HG03064 (cell line): ENCODE results near the gene KLF4.
"Not testable (repeated sequence)": the region's sequence is repeated elsewhere in the genome, so short reads cannot be mapped to it uniquely, and the experiment has no call there.

Source experiments
- ATAC-seq: cut with Tn5 transposase; IDR thresholded peaks from one replicate; pipeline ENCODE4 v1.9.1; 2021; ENCODE audit warnings: low read depth; ENCODE audit not compliant: unreplicated experiment

KLF4 gene

GRCh38 chr9:107489687-107490605, at the start of gene KLF4:
TSS of gene KLF4 (minus strand) at chr9:107489769. CDS start at chr9:107489172, 597 bp downstream.
- no peak for ATAC-seq

- ATAC-seq = no peak
Observed at GRCh38 chr9:107536462-107536861, 46.9 kb upstream of the KLF4 start.

DNA sequence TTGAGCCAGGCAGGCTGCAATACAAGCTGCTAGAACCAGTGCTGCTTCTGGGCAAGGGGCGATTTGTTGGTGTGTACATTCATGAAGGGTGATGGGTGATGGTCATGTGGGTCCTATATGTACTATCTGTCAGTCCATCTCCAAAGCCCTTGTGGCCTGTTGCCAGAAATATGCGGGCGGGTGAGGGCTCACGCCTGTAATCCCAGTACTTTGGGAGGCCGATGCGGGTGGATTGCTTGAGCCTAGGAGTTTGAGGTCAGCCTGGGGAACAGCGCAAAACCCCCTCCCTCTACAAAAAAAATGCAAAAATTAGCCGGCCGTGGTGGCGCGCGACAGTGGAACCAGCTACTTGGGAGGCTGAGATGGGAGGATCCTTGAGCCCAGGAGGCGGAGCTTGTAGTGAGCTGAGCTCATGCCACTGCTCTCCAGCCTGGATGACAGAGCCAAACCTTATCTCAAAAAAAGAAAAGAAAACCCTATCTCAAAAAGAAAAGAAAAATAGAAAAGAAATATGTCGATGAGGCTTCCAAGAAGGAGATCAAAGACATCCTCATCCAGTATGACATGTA, 45.0 kb upstream of the KLF4 start:
- ATAC-seq = no peak

DNA sequence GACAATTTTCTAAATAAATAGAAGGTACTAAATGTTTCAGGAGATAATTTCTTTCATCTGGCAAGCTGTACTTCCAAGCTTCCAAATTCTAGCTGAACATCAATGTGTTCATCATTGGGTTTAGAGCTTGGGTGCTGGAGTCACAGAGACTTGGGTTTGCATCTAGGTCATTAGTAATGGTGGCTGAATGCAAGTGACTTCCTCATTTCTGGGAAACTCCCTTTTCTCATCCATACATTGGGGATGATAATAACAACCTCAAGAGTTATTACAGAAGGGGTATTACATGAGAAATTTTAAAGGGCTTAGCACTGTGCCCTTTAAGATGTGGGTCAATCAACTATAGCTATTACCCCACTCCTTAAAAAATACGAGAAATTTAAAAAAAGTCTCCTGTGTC, 41.1 kb upstream of the KLF4 start:
- no peak for ATAC-seq

DNA sequence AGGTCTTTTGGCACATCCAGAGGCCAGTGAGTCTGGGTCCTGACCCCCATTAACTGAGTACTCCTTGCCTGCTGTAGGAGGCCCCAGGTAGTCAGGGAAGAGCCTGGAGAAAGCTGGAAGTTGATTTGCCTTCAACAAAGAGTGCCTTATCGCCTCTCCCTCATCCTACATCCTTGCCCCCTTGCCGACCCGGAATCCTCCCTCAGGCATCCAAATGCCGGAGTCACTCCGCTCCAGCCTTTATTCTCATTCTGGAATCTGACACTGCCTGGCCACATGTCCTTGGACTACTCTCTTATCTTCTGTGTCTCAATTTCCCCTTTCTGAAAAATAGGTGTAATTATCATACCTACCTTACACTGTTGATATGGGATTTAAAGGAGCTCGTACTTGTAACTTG, 39.1 kb upstream of the KLF4 start:
- ATAC-seq = no peak

- no peak for ATAC-seq
Observed at GRCh38 chr9:107523539-107523938, 34.0 kb upstream of the KLF4 start.

GRCh38 chr9:107520186-107520585, 30.6 kb upstream of the KLF4 start:
- ATAC-seq = no peak

- ATAC-seq = no peak
Observed at GRCh38 chr9:107518037-107518807, 28.7 kb upstream of the KLF4 start.

GRCh38 chr9:107513464-107514100, 24.0 kb upstream of the KLF4 start:
- ATAC-seq = no peak

GRCh38 chr9:107504585-107505455, 15.3 kb upstream of the KLF4 start:
- ATAC-seq = no peak

GRCh38 chr9:107502464-107502863, 12.9 kb upstream of the KLF4 start:
- ATAC-seq = no peak

- ATAC-seq = not testable (repeated sequence)
Observed at GRCh38 chr9:107500421-107501200, 11.0 kb upstream of the KLF4 start.

GRCh38 chr9:107496976-107497375, 7.4 kb upstream of the KLF4 start:
- no peak for ATAC-seq

DNA sequence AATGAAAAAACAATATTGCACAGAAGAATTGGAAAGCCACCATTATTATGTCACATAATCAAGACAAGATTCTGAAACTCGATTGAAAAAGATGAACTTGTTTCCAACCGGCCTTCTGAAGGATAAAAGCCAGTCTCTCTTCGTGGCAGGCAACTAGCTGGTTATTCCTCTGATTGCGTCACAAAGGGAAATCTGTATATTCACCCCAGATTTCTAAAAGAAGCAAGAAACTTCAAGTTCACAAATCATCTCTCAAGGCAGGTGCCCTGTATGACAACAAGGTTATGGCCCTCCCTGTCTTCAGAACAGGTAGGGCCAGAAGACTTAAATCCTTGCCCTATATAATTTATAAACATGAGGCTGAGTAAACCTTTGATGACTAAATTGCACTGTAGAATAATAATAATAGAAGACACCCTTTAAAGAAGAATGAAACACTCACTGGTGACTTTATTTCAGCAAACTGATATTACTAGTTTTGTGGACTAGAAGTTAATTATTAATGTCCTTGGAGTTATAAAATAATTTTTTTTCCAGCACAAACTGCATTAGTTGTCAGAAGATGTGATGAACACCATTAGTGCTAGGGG, 2.9 kb upstream of the KLF4 start:
- ATAC-seq = no peak

- ATAC-seq = no peak
Observed at GRCh38 chr9:107491081-107492053, 1.8 kb upstream of the KLF4 start.

DNA sequence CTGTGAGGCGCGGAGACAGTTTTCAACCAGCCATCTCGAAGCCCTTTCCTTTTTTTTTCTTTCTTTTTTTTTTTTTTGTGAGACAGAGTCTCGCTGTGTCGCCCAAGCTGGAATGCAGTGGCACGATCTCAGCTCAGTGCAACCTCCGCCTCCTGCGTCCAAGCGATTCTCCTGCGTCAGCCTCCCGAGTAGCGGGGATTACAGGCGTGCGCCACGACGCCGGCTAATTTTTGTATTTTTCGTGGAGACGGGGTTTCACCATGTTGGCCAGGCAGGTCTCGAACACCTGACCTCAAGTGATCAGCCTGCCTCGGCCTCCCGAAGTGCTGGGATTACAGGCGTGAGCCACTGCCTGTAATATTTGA, 1.0 kb upstream of the KLF4 start:
- not testable (repeated sequence) for ATAC-seq

DNA sequence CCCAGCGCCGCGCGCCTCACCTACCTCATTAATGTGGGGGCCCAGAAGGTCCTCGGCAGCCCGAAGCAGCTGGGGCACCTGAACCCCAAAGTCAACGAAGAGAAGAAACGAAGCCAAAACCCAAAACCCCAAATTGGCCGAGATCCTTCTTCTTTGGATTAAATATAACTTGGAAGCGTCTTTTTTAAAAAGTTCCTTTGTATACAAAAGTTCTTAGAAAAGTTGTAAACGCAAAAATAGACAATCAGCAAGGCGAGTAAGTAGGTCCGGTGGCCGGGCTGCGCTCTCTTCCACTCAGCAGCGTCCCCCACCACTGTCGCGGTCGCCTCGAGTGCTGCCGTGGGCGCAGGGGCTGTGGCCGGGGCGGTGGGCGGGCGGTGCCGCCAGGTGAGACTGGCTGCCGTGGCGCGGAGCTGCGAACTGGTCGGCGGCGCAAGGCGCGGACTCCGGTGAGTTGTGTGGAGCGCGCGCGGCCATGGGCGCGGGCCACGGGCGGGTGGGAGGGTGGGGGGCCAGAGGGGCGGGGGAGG, 360 bp downstream of the KLF4 start:
- ATAC-seq = no peak
